ENCODE data around the gene ZSWIM1. TPM values are rescaled to one million over a fixed set of nuclear protein-coding genes. Genes with fewer than 3 reads are reported as not detected.

ZSWIM1 gene
- total and polyA plus RNA-seq, 2 of the 8 experiments (the other 6 are each of a cell fraction or from before 2014, with no cell fraction given) = 14.1 to 15.6 TPM

DNA sequence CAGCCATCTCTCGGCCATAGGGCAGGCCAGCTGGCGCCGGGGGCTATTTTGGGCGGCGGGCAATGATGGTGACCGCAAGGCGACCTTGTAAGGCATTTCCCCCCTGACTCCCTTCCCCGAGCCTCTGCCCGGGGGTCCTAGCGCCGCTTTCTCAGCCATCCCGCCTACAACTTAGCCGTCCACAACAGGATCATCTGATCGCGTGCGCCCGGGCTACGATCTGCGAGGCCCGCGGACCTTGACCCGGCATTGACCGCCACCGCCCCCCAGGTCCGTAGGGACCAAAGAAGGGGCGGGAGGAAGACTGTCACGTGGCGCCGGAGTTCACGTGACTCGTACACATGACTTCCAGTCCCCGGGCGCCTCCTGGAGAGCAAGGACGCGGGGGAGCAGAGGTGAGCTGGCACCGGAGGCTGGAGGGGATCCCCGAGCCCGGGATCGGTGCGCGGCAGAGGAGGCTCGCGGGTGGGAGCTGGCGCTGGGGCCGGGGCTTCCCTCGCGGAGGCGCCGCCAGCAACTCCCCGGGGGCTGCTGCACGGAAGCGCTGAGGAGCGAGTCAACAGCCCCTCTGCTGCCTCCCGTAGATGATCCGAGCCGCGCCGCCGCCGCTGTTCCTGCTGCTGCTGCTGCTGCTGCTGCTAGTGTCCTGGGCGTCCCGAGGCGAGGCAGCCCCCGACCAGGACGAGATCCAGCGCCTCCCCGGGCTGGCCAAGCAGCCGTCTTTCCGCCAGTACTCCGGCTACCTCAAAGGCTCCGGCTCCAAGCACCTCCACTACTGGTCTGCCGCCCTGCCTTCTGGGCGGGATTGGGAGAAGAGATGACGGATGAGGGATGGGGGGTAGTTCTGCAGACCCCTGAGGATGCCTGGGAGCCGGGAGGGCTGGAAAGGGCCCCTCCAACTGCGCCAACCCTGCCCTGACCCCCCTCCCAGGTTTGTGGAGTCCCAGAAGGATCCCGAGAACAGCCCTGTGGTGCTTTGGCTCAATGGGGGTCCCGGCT, 10.3 kb downstream of the ZSWIM1 start, which contains the start of the genes CTSA and NEURL2 (continued):
- TF ChIP-seq PHF8 (conservative IDR thresholded peaks at IDR 0.05; ENCODE audit: low read depth, low read length) (peak; percentile 66), SRF (IDR thresholded peaks at IDR 0.05; ENCODE audit: low read depth, low read length) (no peak), SIN3A (conservative IDR thresholded peaks at IDR 0.05 in 1 of 2, IDR thresholded peaks at IDR 0.05 in 1 of 2; ENCODE audit: low read depth in 1 of 2, low read length in 2 of 2) (peak; percentile 96 to 99), KDM4A (IDR thresholded peaks at IDR 0.05; ENCODE audit: low read depth, low read length, severe bottlenecking) (peak; percentile 69), POLR2AphosphoS5 (IDR thresholded peaks at IDR 0.05; ENCODE audit: low read depth, low read length) (peak; percentile 42), JUN (IDR thresholded peaks at IDR 0.05; ENCODE audit: low read depth, low read length) (no peak), E2F6 (IDR thresholded peaks at IDR 0.05) (peak; percentile 94), CBX8 (IDR thresholded peaks at IDR 0.05; ENCODE audit: borderline replicate concordance, low read depth, low read length) (no peak)
- TF ChIP-seq, protein P1, sequence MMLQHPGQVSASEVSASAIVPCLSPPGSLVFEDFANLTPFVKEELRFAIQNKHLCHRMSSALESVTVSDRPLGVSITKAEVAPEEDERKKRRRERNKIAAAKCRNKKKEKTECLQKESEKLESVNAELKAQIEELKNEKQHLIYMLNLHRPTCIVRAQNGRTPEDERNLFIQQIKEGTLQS (IDR thresholded peaks at IDR 0.05; ENCODE audit: insufficient read depth, low read depth, low read length) = peak; percentile 100

All from H1 (cell line).